ENCODE results near the gene AIFM1. TPM values are rescaled to one million over a fixed set of nuclear protein-coding genes. Genes with fewer than 3 reads are reported as not detected.

AIFM1 gene
- total RNA-seq, 1 donor from 2014 or later: 31.3 TPM

DNA sequence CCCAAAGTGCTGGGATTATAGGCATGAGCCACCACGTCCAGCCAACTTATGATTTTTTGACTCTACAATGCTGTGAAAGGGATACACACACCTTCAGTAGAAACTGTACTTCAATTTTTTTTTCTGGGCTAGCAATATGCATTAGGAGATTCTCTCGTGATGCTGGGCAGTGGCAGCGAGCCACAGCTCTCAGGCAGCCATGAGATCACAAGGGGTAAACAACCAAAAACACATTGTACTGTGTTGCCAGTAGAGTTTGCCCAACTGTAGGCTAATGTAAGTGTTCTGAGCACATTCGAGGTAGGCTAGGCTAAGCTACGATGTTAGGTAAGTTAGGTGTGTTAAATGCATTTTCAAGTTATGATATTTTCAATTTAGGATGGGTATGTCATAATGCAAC, 31.8 kb upstream of the AIFM1 start:
- peaks cover 4% of the 10 kb centered on the region for H3K9me3 Mint-ChIP-seq
- peaks cover 3% of the 10 kb centered on the region for H3K27me3 Mint-ChIP-seq (ENCODE audit: low read depth)
- no peaks in the 10 kb centered on the region for H3K4me1 Mint-ChIP-seq
- TF ChIP-seq, protein P1, sequence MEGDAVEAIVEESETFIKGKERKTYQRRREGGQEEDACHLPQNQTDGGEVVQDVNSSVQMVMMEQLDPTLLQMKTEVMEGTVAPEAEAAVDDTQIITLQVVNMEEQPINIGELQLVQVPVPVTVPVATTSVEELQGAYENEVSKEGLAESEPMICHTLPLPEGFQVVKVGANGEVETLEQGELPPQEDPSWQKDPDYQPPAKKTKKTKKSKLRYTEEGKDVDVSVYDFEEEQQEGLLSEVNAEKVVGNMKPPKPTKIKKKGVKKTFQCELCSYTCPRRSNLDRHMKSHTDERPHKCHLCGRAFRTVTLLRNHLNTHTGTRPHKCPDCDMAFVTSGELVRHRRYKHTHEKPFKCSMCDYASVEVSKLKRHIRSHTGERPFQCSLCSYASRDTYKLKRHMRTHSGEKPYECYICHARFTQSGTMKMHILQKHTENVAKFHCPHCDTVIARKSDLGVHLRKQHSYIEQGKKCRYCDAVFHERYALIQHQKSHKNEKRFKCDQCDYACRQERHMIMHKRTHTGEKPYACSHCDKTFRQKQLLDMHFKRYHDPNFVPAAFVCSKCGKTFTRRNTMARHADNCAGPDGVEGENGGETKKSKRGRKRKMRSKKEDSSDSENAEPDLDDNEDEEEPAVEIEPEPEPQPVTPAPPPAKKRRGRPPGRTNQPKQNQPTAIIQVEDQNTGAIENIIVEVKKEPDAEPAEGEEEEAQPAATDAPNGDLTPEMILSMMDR (IDR thresholded peaks at IDR 0.05; ENCODE audit: unreplicated experiment): no peak
- H3K36me3 Mint-ChIP-seq: peaks cover 5% of the 10 kb centered on the region
- H3K27ac Mint-ChIP-seq: no peak overlapping the region
- H3K4me3 Mint-ChIP-seq: no peak overlapping the region
- DNase-seq (ENCODE audit: low spot score in 2 of 2, unreplicated experiment in 2 of 2): no peak

- peaks cover 3% of the 10 kb centered on the region for H3K27me3 Mint-ChIP-seq (ENCODE audit: low read depth)
- no peak overlapping the region for H3K4me3 Mint-ChIP-seq
- peaks cover 4% of the 10 kb centered on the region for H3K9me3 Mint-ChIP-seq
Measured at GRCh38 chrX:130196466-130196865, 30.8 kb upstream of the AIFM1 start.

GRCh38 chrX:130190801-130191200, 25.2 kb upstream of the AIFM1 start:
- H3K27ac Mint-ChIP-seq: no peak overlapping the region

More at GRCh38 chrX:130196466-130196865, 30.8 kb upstream of the AIFM1 start:
- no peak for DNase-seq (ENCODE audit: low spot score in 2 of 2, unreplicated experiment in 2 of 2)
- H3K36me3 Mint-ChIP-seq: peaks cover 5% of the 10 kb centered on the region
- TF ChIP-seq, protein P1 (IDR thresholded peaks at IDR 0.05; ENCODE audit: unreplicated experiment): no peak
- H3K27ac Mint-ChIP-seq: no peak overlapping the region
- no peaks in the 10 kb centered on the region for H3K4me1 Mint-ChIP-seq

GRCh38 chrX:130186651-130187050, 21.0 kb upstream of the AIFM1 start:
- peaks cover 8% of the 10 kb centered on the region for H3K9me3 Mint-ChIP-seq
- H3K27me3 Mint-ChIP-seq (ENCODE audit: low read depth): no peaks in the 10 kb centered on the region
- H3K4me1 Mint-ChIP-seq: no peaks in the 10 kb centered on the region
- TF ChIP-seq, protein P1 (IDR thresholded peaks at IDR 0.05; ENCODE audit: unreplicated experiment): no peak
- H3K27ac Mint-ChIP-seq: no peak overlapping the region
- H3K4me3 Mint-ChIP-seq: no peak overlapping the region
- peaks cover 4% of the 10 kb centered on the region for H3K36me3 Mint-ChIP-seq
- no peak for DNase-seq (ENCODE audit: low spot score in 2 of 2, unreplicated experiment in 2 of 2)

More at GRCh38 chrX:130190801-130191200, 25.2 kb upstream of the AIFM1 start:
- no peaks in the 10 kb centered on the region for H3K4me1 Mint-ChIP-seq
- H3K9me3 Mint-ChIP-seq: peaks cover under 1% of the 10 kb centered on the region
- no peaks in the 10 kb centered on the region for H3K36me3 Mint-ChIP-seq
- peaks cover 3% of the 10 kb centered on the region for H3K27me3 Mint-ChIP-seq (ENCODE audit: low read depth)
- DNase-seq (ENCODE audit: low spot score in 2 of 2, unreplicated experiment in 2 of 2): no peak
- TF ChIP-seq, protein P1 (IDR thresholded peaks at IDR 0.05; ENCODE audit: unreplicated experiment): no peak
- H3K4me3 Mint-ChIP-seq: no peak overlapping the region

GRCh38 chrX:130184857-130185256, 19.2 kb upstream of the AIFM1 start:
- TF ChIP-seq, protein P1 (IDR thresholded peaks at IDR 0.05; ENCODE audit: unreplicated experiment): no peak
- H3K4me3 Mint-ChIP-seq: no peak overlapping the region
- DNase-seq (ENCODE audit: low spot score in 2 of 2, unreplicated experiment in 2 of 2): no peak
- peaks cover 3% of the 10 kb centered on the region for H3K4me1 Mint-ChIP-seq
- peaks cover 4% of the 10 kb centered on the region for H3K36me3 Mint-ChIP-seq
- H3K27ac Mint-ChIP-seq: no peak overlapping the region
- H3K27me3 Mint-ChIP-seq (ENCODE audit: low read depth): no peaks in the 10 kb centered on the region
- H3K9me3 Mint-ChIP-seq: peaks cover 10% of the 10 kb centered on the region

- H3K27me3 Mint-ChIP-seq (ENCODE audit: low read depth): no peaks in the 10 kb centered on the region
- peaks cover 4% of the 10 kb centered on the region for H3K36me3 Mint-ChIP-seq
- H3K27ac Mint-ChIP-seq: no peak overlapping the region
- no peak overlapping the region for H3K4me3 Mint-ChIP-seq
- TF ChIP-seq, protein P1 (IDR thresholded peaks at IDR 0.05; ENCODE audit: unreplicated experiment): no peak
- no peak for DNase-seq (ENCODE audit: low spot score in 2 of 2, unreplicated experiment in 2 of 2)
- peaks cover 14% of the 10 kb centered on the region for H3K9me3 Mint-ChIP-seq
- peaks cover 10% of the 10 kb centered on the region for H3K4me1 Mint-ChIP-seq
Measured at GRCh38 chrX:130184168-130184567, 18.5 kb upstream of the AIFM1 start.
